GM18498 (cell line): ENCODE results near the gene MUS81.
"Not testable (repeated sequence)": the region's sequence is repeated elsewhere in the genome, so short reads cannot be mapped to it uniquely, and the experiment has no call there.

Experiments
- ATAC-seq: cut with Tn5 transposase; IDR thresholded peaks from one replicate; pipeline ENCODE4 v1.9.1; 2021; ENCODE audit warnings: mild to moderate bottlenecking, moderate library complexity; ENCODE audit not compliant: unreplicated experiment

Gene MUS81

GRCh38 chr11:65847746-65848145 is 12.5 kb upstream of the MUS81 start:
- ATAC-seq: no peak

GRCh38 chr11:65848693-65849092 is 11.5 kb upstream of the MUS81 start:
- not testable (repeated sequence) for ATAC-seq

- ATAC-seq: no peak
These were observed 10.9 kb upstream of the MUS81 start for GRCh38 chr11:65849366-65849765.

GRCh38 chr11:65849771-65850216 is 10.4 kb upstream of the MUS81 start:
- ATAC-seq: no peak

GRCh38 chr11:65850217-65851082 is 9.8 kb upstream of the MUS81 start:
- no peak for ATAC-seq

- no peak for ATAC-seq
These were observed 9.1 kb upstream of the MUS81 start for GRCh38 chr11:65851083-65851579.

GRCh38 chr11:65851811-65852507 is 8.3 kb upstream of the MUS81 start:
- ATAC-seq: no peak

GRCh38 chr11:65852508-65853245 is 7.6 kb upstream of the MUS81 start:
- no peak for ATAC-seq

- ATAC-seq: no peak
These were observed 6.8 kb upstream of the MUS81 start for GRCh38 chr11:65853246-65853979.

- no peak for ATAC-seq
These were observed 6.1 kb upstream of the MUS81 start for GRCh38 chr11:65854161-65854592.

- ATAC-seq: no peak
These were observed 5.1 kb upstream of the MUS81 start for GRCh38 chr11:65854852-65855837.

- no peak for ATAC-seq
These were observed 4.3 kb upstream of the MUS81 start for GRCh38 chr11:65855927-65856363.

- ATAC-seq: peak; percentile 29
These were observed 3.3 kb upstream of the MUS81 start for GRCh38 chr11:65856689-65857499.

- peak; percentile 2 for ATAC-seq
These were observed 2.8 kb upstream of the MUS81 start for GRCh38 chr11:65857500-65857852.

- ATAC-seq: peak; percentile 54
These were observed 2.2 kb upstream of the MUS81 start, which contains the start of gene CFL1 for GRCh38 chr11:65857853-65858680. Gene CFL1 (minus strand): TSS chr11:65858180. CDS start chr11:65858099, 81 bp downstream.

GRCh38 chr11:65858681-65859087 is 1.5 kb upstream of the MUS81 start:
- ATAC-seq: no peak

- peak; percentile 53 for ATAC-seq
These were observed 980 bp upstream of the MUS81 start for GRCh38 chr11:65859095-65859811.
